ENCODE results near the gene PI4K2A.

DNA sequence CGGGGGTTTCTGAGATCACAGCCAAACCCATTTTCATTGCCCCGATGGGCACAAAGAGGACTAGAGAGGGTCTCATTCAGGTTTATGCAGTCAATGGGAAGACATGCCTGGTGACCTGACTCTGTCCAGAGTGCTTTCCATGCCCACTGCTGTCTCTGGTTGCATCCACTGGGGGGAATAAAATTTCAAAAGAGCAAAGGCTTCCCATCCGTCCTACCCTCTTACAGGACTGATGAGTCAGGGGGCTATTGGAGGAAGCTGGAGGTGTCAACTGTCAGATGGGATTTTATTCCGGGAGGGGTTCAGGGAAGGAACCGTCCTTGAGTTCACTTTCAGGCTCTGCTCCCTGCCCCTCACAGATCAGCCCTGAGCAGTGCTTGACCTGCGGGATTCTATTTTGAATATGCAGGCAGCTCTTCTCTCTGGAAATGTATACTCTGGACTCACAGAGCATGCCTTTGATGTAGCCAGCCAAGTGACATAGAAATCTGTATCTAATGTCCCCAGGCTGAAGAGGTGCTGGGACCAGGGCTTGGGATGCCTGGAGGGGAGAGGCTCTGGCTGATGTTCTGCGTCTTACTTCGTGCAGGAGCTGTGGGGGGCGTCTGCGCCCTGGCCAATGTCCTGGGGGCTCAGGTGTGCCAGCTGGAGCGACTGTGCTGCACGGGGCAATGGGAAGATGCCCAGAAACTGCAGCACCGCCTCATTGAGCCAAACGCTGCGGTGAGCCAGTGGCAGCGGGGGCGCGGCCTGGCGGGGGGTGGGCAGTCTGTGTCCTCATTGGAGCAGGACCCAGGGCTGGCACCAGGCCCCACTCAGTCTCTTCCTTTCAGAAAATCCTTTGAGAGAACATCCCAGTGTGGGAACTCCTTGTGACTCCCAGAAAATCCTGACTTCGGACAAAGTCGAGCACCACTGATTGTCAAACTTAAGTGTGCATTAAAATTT, 38.9 kb upstream of the PI4K2A start:
- TF ChIP-seq POLR2A (IDR thresholded peaks at IDR 0.05; ENCODE audit: low read depth, low read length) = no peak
- TF ChIP-seq TAF1 (IDR thresholded peaks at IDR 0.05; ENCODE audit: borderline replicate concordance, low read depth, low read length) = no peak
- no peak for TF ChIP-seq POLR2AphosphoS5 (IDR thresholded peaks at IDR 0.05; ENCODE audit: low read depth, low read length)
